ENCODE results near the gene DIAPH1.

- no peak for TF ChIP-seq CTCF (IDR thresholded peaks at IDR 0.05)
- TF ChIP-seq POLR2A (IDR thresholded peaks at IDR 0.05): no peak
Observed at GRCh38 chr5:141641634-141642267, 23.0 kb upstream of the DIAPH1 start.

All from vagina (tissue), 2 donors.